GM19324 (cell line): ENCODE measurements around the gene CHKA.
A peak's percentile ranks its signal among the peaks of the same experiment; 100 is the strongest.

Source experiments
- ATAC-seq: cut with Tn5 transposase; IDR thresholded peaks from one replicate; pipeline ENCODE4 v1.9.1; 2021; ENCODE audit warnings: mild to moderate bottlenecking, moderate library complexity; ENCODE audit not compliant: unreplicated experiment, low FRiP score

Gene CHKA

DNA sequence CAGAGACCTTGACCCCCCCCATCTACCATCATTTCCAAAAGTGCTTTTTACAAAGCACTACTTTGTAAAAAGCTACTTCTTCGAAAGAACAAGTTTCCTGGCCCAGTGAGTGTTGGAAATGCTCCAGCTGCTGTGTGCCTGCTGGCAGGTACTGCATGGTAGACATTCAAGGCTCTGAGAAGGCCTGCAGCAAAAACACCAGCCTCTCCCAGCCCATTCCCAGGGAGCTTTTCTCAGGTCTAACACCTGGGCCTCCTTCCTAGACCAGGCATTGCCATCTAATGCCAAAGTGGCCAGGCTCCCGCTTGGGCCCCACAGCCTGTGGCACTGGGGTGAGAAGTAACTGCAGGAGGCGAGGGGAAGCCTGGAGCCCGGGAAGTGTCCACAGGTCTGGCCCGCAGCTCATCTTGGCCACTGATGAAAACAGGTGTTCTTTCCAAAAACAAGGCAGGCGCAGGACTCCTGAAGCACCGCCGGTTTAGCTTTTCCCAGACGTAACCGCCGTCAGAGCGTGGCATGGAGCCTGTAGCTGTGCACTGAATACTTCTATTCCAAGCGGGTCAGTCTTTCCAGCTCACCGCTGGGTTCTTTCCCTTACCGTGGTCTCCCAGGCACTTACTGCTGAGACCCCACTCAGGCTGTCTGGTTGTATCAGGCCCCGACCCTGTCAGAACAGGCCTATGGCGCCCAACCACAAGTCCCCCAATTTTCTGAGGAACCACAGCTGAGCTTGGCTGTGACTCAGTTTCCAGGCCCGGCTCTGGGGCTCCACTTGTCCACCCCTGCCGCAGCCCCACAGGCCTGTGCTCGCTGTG lies 83.6 kb downstream of the CHKA start:
- no peak for ATAC-seq

DNA sequence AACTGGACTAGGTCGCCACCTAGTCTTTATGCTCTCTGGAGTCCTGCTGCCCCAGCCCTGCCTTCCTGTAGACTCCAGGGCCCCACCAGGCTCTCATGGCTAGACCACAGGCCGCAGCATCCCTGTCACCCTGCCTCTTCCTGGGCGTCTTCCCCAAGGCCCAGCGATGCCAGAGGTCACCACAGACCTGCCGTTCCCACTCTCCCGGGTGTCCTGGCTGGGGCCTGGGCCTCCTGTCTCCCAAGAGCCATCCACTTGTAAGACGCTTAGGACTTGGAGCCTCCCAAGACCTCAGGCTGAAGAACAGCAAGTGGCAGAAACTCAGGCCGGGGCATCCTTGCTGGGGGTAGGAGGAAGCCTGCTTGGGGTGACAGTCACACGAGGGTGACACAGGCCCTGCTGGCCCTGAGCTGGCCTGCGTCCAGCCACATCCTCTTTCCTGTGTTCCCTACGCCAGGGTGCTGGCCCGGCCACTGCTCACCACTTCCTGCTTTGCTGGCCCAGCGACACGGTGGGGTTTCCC lies 84.4 kb downstream of the CHKA start:
- ATAC-seq, result no peak

DNA sequence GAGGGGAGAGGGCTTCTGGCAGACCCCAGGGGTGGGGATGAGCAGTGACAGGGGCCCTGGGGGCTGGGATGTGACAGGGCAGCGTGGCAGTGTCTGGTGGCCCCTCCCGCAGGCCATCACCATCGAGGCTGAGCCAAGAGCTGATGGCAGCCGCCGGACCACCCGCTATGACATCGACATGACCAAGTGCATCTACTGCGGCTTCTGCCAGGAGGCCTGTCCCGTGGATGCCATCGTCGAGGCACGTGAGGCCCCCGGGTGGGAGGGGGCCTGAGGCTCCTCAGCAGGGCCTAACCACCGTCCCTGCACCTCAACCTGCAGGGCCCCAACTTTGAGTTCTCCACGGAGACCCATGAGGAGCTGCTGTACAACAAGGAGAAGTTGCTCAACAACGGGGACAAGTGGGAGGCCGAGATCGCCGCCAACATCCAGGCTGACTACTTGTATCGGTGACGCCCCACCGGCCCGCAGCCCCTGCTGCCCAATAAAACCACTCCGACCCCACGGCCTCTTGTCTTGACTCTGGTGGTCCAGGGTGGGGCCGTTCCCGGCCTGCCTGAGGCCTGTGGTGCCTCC lies 85.0 kb downstream of the CHKA start:
- no peak for ATAC-seq

- ATAC-seq, result no peak
These were observed 85.8 kb downstream of the CHKA start for GRCh38 chr11:68035266-68035876.

GRCh38 chr11:68033708-68034045 lies 87.5 kb downstream of the CHKA start:
- ATAC-seq, result no peak

DNA sequence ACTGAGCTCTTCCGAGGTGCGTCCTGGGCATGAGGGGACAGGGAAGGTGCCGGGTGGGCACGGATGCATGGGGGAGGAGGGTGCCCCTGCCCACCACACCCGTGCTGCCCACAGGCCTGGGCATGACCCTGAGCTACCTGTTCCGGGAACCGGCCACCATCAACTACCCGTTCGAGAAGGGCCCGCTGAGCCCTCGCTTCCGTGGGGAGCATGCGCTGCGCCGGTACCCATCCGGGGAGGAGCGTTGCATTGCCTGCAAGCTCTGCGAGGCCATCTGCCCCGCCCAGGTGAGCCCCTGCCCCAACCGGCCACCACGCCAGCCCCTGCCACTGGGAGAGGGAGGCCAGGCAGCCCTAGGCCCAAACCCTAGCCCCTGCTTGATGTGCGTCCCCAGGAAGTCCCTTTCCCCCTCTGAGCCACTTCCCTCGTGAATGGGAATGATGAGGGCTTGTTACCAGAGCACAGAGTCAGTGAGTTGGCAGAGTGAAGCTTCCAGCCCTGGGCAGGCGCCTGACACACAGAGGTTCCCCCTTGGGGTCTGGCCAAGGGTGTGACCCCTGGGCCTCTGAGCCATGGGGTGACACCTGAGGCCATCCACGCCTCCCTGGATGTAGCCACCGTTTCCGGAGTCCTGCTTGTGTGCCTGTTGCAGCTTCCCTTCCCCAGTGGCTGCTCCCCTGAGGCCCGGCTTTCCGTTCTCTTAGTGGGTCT lies 88.0 kb downstream of the CHKA start:
- ATAC-seq, result no peak

DNA sequence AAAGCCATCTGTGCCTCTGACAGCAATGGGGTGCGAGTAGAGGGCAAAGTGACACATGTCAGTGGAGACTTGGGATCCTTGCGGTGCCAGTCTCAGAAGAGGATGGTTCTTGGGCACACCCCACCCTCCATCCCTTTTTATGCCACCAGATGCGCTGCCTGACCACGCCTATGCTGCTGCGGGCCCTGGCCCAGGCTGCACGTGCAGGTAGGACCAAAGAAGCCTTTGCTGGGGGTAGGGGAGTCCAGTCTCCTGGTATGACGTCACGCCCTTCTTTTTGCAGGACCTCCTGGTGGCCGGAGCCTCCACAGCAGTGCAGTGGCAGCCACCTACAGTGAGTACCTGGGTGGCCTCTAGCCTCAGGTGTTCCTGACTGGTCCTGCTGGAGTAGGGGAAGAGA lies 89.2 kb downstream of the CHKA start:
- no peak for ATAC-seq

DNA sequence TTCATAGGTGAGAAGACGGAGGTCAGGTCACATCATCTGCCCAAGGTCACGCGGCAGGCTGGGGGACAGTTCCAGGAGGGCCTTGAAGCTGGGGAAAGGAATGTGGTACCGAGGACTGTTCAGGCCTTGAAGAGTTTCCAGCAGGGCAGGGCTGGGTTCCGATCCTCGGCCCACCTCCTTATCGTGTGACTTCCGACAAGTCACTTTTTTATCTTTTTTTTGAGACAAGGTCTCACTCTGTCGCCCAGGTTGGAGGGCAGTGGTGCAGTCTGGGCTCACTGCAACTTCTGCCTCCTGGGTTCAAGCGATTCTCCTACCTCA lies 90.1 kb downstream of the CHKA start:
- no peak for ATAC-seq

- ATAC-seq, result peak; percentile 92
These were observed 90.7 kb downstream of the CHKA start, which contains the start of gene NDUFS8 for GRCh38 chr11:68030318-68031143. NDUFS8 (plus strand) TSS chr11:68030681; CDS start chr11:68032152, 1,471 bp downstream.

DNA sequence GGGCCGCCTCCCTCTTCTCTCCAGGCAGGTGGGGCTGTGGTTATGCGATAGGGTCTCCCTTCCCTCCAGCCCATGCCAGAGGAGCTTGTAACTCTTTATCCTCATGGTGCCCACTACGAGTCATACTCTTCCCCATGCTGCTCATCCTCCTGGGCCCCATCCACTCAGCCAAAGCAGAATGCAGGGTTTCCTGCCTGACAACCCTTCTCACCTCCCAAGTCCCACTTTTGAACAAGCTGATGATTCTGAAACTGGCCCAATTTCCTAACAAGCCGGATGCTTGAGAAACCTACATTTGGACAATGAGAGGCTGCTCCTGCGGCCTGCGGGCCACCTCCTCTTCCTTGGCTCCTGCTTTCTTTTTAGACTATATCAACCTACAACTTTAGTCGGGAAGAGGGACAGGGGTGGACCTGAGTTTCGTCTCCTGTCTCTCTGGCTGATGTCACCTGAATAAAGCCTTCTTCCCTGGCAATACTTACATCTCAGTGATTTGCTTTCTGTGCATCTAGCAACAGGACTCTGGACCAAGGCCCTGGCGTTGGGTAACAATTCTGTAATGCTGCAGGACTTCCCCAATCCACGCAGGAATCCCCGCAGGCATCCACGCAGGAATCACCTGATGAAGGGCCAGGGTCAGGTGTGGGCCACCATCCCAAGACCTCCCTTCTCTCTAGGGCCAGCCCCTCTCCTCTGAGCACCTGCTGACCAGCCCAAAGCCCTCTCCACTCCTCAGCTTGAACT lies 92.2 kb downstream of the CHKA start:
- no peak for ATAC-seq

- no peak for ATAC-seq
These were observed 93.5 kb downstream of the CHKA start for GRCh38 chr11:68027667-68028066.

- no peak for ATAC-seq
These were observed 94.6 kb downstream of the CHKA start for GRCh38 chr11:68026391-68027105.

DNA sequence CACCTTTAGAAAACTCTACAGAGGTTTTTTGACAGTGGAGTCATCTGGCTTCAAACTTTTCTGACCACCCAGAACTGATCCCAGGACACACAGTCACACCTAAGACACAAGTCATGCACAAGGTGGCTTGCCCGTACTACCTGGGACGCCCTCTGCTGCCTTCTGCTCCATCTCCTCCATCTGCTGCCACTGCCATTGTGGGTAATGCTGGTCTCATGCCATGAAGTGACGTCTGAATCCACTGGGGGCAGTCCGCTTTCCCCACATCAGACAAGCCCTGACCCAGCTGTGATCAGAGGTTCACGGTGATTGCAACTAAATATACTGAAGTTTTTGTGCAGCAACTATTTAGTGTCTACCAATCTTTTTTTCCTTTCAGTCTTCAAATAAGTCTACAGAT lies 96.1 kb downstream of the CHKA start:
- ATAC-seq, result no peak

DNA sequence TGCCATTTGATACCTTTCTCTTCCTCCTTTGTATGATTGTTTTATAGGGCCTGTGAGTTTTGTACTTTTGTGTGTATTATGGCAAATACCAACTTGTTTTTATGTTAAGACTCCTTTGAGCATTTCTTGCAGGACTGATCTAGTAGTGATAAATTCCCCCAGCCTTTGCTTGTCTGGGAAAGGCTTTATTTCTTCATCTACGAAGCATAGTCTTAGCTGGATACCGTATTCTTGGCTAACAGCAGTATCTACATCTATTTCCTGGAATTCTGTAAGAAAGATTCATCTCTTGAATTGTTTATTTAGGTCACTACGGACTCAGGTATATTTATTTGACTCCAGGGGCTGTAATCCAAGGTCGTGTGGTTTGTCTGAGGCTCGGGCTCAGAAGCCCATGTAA lies 96.7 kb downstream of the CHKA start:
- no peak for ATAC-seq

GRCh38 chr11:68022531-68022930 lies 98.7 kb downstream of the CHKA start:
- no peak for ATAC-seq

GRCh38 chr11:68021167-68021787 lies 99.9 kb downstream of the CHKA start:
- no peak for ATAC-seq

DNA sequence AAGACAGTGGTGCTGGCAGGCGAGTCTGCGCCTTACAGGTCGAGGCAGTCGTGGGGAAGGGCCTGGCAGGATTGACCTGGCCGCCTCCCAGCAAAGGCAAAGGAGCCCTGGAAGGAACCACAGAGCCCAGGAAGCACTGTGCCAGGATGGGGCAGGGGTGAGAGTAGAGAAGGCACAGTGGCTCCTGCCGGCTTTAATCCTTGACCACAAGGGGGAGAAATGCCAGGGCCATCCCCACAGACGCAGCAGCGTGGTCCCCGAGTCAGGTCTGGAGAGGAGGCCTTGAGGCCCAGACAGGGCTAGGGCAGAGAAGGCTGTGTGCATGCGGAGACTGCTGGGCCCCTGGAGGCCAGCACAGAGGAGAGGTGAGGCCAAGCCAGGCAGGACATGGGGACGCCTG lies 100.6 kb downstream of the CHKA start:
- no peak for ATAC-seq

DNA sequence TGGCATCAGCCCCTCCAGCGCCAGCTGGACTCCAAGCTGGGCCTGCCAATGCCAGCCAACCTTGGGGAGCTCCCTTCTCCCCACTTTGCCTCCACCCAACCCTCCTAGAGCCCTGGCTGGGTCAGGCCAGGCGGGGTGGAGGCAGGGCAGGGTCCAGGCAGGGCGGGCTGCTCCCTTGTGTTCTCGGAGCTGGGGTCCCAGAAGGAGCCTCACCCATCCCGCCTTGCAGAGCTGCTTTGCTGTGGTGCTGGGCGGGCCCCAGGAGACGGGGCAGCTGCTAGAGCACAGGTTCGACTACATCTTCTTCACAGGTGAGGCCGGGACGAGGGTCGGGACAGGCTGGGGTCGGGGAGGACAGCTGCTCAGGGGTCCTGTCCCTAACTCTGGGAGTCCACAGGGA lies 101.7 kb downstream of the CHKA start:
- ATAC-seq, result no peak
